ENCODE measurements around the gene COPRS. TPM values are rescaled to one million over a fixed set of nuclear protein-coding genes. Genes with fewer than 3 reads are reported as not detected.

COPRS gene
- total and polyA plus RNA-seq, 2 experiments from 2014 or later, result 51.5 to 62.6 TPM

GRCh38 chr17:31806921-31807320 lies 52.1 kb downstream of the COPRS start (continued):
- TF ChIP-seq ZNF331 (CRISPR knock-in tag; IDR thresholded peaks at IDR 0.05; ENCODE audit: low read depth) (no peak), ZNF462 (CRISPR knock-in tag; IDR thresholded peaks at IDR 0.05) (no peak)

GRCh38 chr17:31803494-31804213 lies 55.4 kb downstream of the COPRS start:
- H2AFZ ChIP-seq, result peak overlapping the region; percentile 67; the same call in 1 of the 2 replicates

More at GRCh38 chr17:31803494-31804213, 55.4 kb downstream of the COPRS start:
- Mint-ChIP-seq H3K9me3 (0 out of 3 replicates have a peak, but pooled peaks cover 3% of the 10 kb centered on the region), H3K4me3 (no peak overlapping the region), H3K27me3 (ENCODE audit: insufficient read depth, low read depth, poor library complexity) (no peaks in the 10 kb centered on the region), H3K27ac (no peak overlapping the region), H3K36me3 (ENCODE audit: low read depth) (no peaks in the 10 kb centered on the region), H3K4me1 (no peaks in the 10 kb centered on the region)
- no peak for TF ChIP-seq EZH2 (IDR thresholded peaks at IDR 0.05; ENCODE audit: low read depth, unreplicated experiment)
- no peak for TF ChIP-seq ZNF331 (CRISPR knock-in tag; IDR thresholded peaks at IDR 0.05; ENCODE audit: low read depth)
- TF ChIP-seq JUNB (IDR thresholded peaks at IDR 0.05; ENCODE audit: unreplicated experiment), result no peak
- no peaks in the 10 kb centered on the region for H3K9me2 ChIP-seq (ENCODE audit: insufficient read depth)
- no peak overlapping the region for H3K4me3 ChIP-seq
- ATAC-seq, result no peak; the same call in 2 of the 3 replicates
- no peaks in the 10 kb centered on the region for H3K4me1 ChIP-seq (ENCODE audit: insufficient read depth)
- H3K27me3 ChIP-seq (ENCODE audit: insufficient read depth), result no peaks in the 10 kb centered on the region
- H3K4me2 ChIP-seq, result no peak overlapping the region
- no peaks in the 10 kb centered on the region for H4K20me1 ChIP-seq (replicated peaks; ENCODE audit: insufficient read depth)
- no peak overlapping the region for H3K27ac ChIP-seq (ENCODE audit: low read depth)
- H3K36me3 ChIP-seq (ENCODE audit: insufficient read depth), result no peaks in the 10 kb centered on the region
- no peak for DNase-seq (ENCODE audit: low spot score)
- H3F3A ChIP-seq (replicated peaks; ENCODE audit: low read depth), result no peaks in the 10 kb centered on the region
- no peaks in the 10 kb centered on the region for H3K79me2 ChIP-seq (replicated peaks; ENCODE audit: insufficient read depth)

Measured in GM23338 (cell line).